ENCODE data around the gene GID4.

The GID4 gene

DNA sequence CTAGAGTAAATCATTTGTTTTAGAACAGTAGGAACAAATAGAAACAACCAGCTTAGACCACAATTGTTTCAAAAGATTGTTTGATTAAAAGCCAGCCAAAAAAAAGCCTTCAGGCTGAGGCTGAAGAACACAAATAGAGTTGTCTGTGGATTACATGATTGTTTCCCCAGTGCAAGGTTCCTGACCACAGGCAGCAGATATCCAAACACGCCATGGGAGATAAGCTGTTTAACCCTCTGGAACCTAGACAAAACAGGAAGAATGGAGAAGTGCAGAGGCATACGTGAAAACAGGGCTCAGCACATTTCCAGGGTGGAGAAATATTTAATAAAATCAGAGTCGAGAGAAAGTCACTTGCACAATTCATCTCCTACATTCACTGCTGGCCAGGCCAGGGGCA, 21.2 kb upstream of the GID4 start:
- no peak for DNase-seq

GRCh38 chr17:18018411-18018921, 20.7 kb upstream of the GID4 start:
- no peak for DNase-seq

- DNase-seq: no peak
Observed at GRCh38 chr17:18019838-18020154, 19.4 kb upstream of the GID4 start.

DNA sequence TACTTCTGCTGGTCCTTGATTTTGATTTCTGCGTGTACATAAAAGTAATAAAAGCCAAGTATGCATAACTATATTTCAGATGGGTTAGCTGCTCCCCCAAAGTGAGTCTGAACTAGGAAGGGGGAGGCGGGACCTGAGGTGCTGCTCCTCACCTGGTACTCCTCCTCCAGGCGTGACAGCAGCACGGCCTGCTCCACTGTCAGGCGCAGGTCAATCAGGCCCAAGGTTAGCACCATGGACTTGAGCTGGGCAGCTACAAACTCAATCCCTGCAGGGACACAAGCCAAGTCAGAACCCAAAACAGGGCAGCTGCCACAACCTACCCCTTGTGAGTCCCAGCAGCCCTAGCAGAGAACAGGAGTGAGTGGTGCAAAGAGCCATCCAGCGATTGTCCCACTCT, 18.2 kb upstream of the GID4 start:
- no peak for DNase-seq

- DNase-seq: no peak
Observed at GRCh38 chr17:18021372-18021771, 17.8 kb upstream of the GID4 start.

DNA sequence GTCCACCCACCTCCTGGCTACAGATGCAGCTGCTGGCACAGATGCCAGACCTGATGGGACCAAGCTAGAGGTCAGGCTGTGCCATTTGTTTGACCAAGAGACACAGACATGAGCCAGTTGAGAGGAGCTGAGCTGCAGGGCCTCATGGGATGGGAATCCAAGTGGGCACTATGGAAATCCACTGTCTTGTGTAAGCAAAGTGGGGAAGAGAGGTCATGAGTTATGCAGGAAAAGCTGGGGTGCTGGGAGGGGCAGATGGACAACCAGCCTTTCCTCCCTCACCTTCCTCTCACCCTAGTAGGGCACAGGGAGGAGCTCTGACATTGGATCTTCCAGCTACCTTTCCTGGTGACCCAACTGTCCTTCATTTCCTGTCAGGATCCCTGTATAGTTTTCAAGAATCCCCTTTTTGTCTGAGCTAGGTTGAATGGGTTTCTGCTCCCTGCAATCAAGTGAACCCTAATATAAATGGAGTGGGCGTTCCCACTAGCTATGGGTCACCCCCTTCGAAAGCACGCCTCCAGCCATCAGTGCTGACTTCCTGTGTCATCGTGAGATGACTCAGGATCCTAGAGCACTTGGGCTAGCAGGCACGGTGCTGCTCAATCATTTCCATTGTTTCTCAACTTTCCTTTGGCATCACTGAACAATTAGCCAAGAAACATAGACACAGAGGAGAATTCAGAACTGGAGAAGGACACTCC, 13.8 kb upstream of the GID4 start:
- DNase-seq: no peak

- DNase-seq: no peak
Observed at GRCh38 chr17:18025945-18026776, 13.0 kb upstream of the GID4 start.

- no peak for DNase-seq
Observed at GRCh38 chr17:18027280-18027679, 11.9 kb upstream of the GID4 start.

GRCh38 chr17:18028114-18028951, 10.9 kb upstream of the GID4 start:
- DNase-seq: no peak

DNA sequence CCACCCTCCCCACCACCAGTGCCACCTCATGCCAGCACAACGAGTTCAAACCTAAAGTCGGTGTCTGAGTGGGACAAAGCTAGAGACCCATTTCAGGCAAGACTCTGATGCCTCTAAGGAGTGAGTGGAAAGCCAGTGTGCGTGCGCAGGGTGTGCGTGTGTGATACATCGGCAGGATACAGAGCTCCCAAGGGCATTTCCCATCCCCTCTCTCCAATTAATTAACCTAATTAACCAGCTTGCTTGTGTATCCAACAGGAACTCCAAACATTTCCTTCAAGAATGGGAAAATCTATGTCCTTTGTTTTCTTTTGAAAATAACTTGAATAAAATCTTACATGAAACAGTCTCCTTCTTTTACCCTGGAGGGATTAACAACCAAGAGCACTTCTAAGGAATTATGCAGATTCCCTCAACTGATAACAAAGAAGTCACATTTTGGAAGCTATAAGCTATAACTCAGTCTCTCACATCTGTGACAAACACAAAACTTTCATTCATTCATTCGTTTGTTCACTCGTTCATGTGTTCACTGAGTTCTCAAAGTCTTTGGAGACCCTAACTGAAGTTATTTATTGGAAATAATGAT, 10.2 kb upstream of the GID4 start:
- no peak for DNase-seq

GRCh38 chr17:18031955-18032354, 7.3 kb upstream of the GID4 start:
- no peak for DNase-seq

DNA sequence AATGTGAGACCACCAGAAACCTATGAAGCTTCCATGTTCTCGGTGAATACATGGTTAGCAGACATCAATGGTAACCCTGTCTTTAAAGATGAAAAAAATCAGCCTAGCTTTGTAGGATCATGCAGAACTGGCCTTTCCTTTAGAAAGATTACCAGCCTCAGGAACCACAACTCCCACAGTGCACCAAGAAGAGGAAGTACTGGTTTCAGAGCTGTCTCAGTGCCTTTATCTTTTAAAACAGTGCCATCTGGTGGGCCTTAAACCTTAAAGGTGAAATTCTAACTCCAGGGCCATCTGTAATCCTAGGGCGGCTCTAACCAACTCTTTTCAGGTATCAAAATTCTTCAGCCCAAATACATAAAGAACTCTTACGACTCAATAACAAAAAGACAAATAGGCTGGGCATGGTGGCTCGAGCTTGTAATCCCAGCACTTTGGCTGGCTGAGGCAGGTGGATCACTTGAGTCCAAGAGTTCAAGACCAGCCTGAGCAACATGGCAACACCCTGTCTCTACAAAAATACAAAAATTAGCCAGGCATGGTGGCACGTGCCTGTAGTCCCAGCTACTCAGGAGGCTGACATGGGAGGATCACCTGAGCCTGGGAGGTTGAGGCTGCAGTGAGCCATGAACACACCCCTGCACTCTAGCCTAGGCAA, 5.6 kb upstream of the GID4 start:
- peak; percentile 40 for DNase-seq

DNA sequence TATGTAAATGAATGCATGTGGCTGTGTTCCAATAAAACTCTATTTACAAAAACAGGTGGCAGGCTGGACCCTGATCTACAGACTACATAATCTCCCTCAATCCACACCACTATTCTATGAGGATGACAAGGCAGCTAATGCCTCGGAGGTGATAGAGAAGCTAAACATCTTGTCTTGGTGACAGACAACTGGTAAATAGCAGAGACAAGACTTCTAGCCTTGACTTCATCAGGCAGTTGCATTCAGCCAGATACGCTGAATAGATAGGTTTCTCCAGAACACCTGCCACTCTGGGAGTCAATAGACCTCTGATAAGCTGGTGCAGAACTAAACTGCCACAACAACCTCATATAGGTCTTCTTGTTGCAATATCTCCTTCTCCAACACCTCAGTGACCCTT, 3.5 kb upstream of the GID4 start:
- DNase-seq: no peak

DNA sequence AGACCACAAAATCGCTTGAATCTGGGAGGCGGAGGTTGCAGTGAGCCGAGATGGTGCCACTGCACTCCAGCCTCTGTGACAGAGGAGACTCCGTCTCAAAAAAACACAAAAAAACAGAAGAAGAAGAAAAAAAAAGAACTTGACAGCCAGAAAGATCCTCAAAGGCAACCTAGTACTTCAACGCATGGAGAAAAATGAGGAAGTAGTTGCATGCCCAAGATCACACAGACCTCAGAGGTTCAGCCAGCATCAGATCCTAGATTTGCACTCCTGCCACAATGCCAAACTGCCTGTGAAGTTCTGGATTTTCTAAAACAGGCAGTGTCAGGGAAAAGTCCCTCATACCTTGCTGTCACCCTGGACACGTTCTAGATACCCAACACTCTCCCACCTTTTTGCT, 1.7 kb upstream of the GID4 start:
- DNase-seq: no peak

- no peak for DNase-seq
Observed at GRCh38 chr17:18038149-18038850, 908 bp upstream of the GID4 start.

DNA sequence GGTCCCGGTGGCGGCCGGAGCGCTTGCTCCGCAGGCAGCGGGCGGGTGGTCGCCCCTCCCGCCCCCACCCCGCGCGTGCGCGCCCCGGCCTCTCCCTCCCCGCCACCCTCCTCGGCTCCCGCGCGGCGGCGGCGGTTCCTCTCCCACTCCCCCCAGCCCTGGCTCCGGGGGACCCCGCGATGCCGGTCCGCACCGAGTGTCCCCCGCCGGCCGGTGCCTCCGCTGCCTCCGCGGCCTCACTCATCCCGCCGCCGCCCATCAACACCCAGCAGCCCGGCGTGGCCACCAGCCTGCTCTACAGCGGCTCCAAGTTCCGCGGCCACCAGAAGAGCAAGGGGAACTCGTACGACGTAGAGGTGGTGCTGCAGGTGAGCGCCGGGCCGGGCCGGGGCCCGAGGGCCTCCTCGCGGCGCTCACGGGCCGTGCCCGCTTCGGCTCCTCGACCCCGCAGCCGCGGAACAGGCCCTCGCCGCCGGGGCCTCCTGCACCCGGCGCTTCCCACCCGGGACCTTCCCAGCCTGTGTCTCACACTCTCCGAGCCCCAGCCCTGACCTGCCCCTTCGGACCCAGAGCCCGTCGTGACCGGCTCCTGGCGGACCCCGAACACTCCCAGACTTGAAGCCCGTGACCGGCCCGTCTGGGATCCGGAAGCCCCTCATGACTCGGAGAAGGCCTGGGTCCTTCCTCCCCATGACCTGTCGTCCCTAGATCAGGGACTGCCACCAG, 490 bp downstream of the GID4 start:
- no peak for DNase-seq

DNA sequence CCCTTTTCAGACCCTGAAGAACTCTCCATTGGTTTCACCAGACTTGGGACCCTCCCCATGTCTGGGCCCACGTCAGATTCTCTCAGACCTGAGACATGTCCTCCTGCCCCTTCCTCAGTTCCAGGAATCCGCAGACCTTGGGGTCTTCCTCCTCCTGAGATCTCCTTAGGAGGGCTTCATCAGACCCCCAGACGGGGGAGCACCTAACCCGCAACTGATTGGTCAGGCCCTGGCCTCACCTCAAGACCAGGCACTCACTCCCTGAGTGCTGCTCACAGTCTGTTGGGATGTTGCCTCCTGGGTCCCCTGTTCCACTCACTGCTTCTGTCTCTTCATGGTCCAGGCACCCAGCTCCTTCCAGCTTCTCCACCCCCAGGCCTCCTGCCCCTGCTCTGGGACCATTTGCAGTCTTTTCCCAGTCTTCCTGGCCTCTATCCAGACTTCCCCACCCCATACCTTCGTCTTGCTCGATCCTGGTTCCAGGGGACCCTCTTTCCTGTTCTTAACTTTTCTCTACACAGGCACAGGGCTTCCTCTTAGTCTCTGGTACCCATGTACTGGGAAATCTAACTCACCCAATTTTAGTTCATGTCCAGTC, 1.2 kb downstream of the GID4 start:
- DNase-seq: no peak

GRCh38 chr17:18041776-18042175, 2.6 kb downstream of the GID4 start:
- no peak for DNase-seq

DNA sequence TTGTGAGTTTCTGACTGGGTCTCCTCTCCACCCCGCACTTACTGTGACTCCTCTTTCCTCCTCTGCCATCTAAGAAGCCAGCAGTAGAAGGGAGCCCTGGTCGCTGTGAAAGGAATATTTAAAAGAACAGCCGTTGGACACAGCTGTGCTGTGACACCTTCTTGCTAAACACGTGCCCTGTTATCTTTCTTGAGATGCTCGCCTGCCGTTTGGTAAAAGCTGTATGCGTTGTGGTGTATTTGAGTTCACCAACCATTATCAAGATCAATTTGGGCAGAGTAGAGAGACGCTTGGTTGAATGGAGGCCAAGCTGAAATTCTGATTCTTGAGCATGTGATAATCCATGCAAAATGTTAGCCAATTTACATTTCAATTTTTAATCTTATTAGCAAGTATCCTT, 3.8 kb downstream of the GID4 start:
- DNase-seq: no peak

GRCh38 chr17:18043491-18043890, 4.3 kb downstream of the GID4 start:
- no peak for DNase-seq

GRCh38 chr17:18044609-18045008, 5.4 kb downstream of the GID4 start:
- DNase-seq: no peak
